H1 (cell line): Measurements from ENCODE around the gene SLX4IP. TPM values are rescaled to one million over a fixed set of nuclear protein-coding genes. Genes with fewer than 3 reads are reported as not detected.

Experiments used
- CTCF ChIA-PET: fragments of 300-600 bp; sonication (Branson Sonifier 250); formaldehyde crosslinking; loops from one replicate; lab custom pipeline; 2021; ENCODE audit not compliant: partially characterized antibody; lab: Charles Lee
- POLR2A ChIA-PET: fragments of 300-600 bp; sonication (Branson Sonifier 250); formaldehyde crosslinking; loops from one replicate; lab custom pipeline; 2021; ENCODE audit warnings: inconsistent platforms; ENCODE audit not compliant: partially characterized antibody; lab: Charles Lee
- DNase-seq, 2 experiments: peaks; one replicate each; pipeline versions ENCODE4 v3.0.0 to v3.0.0-alpha.2; 2010 to 2022; ENCODE audit warnings: low spot score in 2 of 2, low read depth in 1 of 2, mixed read lengths in 1 of 2
- FAIRE-seq: peaks from 2 replicates; lab custom pipeline; 2011; peaks lifted over from hg19 to GRCh38; lab: Jason Lieb, UNC
- H2AFZ ChIP-seq: 2 replicates; pipeline ENCODE4 v1.8.1; 2012; ENCODE audit warnings: low read length, inconsistent platforms
- H2AK5ac ChIP-seq: 2 replicates; pipeline ENCODE4 v1.6.1; 2013; ENCODE audit warnings: low read depth, low read length
- H2BK120ac ChIP-seq: replicated peaks from 2 replicates; pipeline ENCODE3; 2013; ENCODE audit warnings: low read depth, low read length, inconsistent platforms
- H2BK12ac ChIP-seq: 2 replicates; pipeline ENCODE4 v1.6.1; 2013; ENCODE audit warnings: low read depth, low read length
- H2BK15ac ChIP-seq: 2 replicates; pipeline ENCODE4 v1.6.1; 2013; ENCODE audit warnings: low read length
- H2BK20ac ChIP-seq: 2 replicates; pipeline ENCODE4 v1.6.1; 2013; ENCODE audit warnings: low read length
- H2BK5ac ChIP-seq: 2 replicates; pipeline ENCODE4 v1.6.1; 2013; ENCODE audit warnings: low read depth, low read length
- H3K14ac ChIP-seq: 2 replicates; pipeline ENCODE4 v1.6.1; 2013; ENCODE audit warnings: inconsistent platforms; ENCODE audit not compliant: insufficient read length
- H3K18ac ChIP-seq: 2 replicates; pipeline ENCODE4 v1.6.1; 2013; ENCODE audit warnings: low read length; ENCODE audit errors: extremely low read depth
- H3K23ac ChIP-seq: 2 replicates; pipeline ENCODE4 v1.6.1; 2013; ENCODE audit warnings: inconsistent platforms; ENCODE audit not compliant: insufficient read length
- H3K23me2 ChIP-seq: 2 replicates; pipeline ENCODE4 v1.6.1; 2013; ENCODE audit warnings: low read depth, low read length
- H3K27ac ChIP-seq: 2 replicates; pipeline ENCODE4 v1.6.1; 2011; ENCODE audit warnings: low read depth, low read length, inconsistent platforms
- H3K27me3 ChIP-seq, 4 experiments: replicated peaks in 1 of 4; 1 replicate in 1 of 4; 2 replicates in 3 of 4; pipeline versions ENCODE4 v1.6.1 to v1.8.1; 2011 to 2013; ENCODE audit warnings: low read length in 3 of 4, mild to moderate bottlenecking in 3 of 4, inconsistent platforms in 2 of 4, mixed read lengths in 2 of 4, moderate library complexity in 1 of 4; ENCODE audit not compliant: control insufficient read depth in 3 of 4, insufficient read depth in 3 of 4; ENCODE audit errors: extremely low read depth in 1 of 4
- H3K36me3 ChIP-seq, 4 experiments: 2 replicates each; pipeline versions ENCODE4 v1.6.1 to v1.8.1; 2011 to 2013; ENCODE audit warnings: mild to moderate bottlenecking in 4 of 4, low read length in 3 of 4, moderate library complexity in 2 of 4, control low read depth in 1 of 4, inconsistent platforms in 1 of 4; ENCODE audit not compliant: insufficient read depth in 4 of 4, control insufficient read depth in 2 of 4
- H3K4ac ChIP-seq: replicated peaks from 2 replicates; pipeline ENCODE3; 2013; ENCODE audit warnings: low read length, low read depth, mixed read lengths, inconsistent platforms; ENCODE audit not compliant: insufficient read length
- H3K4me1 ChIP-seq, 4 experiments: replicated peaks in 1 of 4; 1 replicate in 1 of 4; 2 replicates in 3 of 4; pipeline versions ENCODE4 v1.6.1 to v1.8.1; 2011 to 2013; ENCODE audit warnings: low read length in 3 of 4, inconsistent platforms in 2 of 4, mixed read lengths in 1 of 4; ENCODE audit not compliant: insufficient read depth in 4 of 4, control insufficient read depth in 3 of 4
- H3K4me2 ChIP-seq, 2 experiments: 2 replicates each; pipeline versions ENCODE4 v1.6.1 to v1.8.1; 2011 to 2013; ENCODE audit warnings: low read depth in 2 of 2, low read length in 2 of 2, control low read depth in 1 of 2, inconsistent platforms in 1 of 2, mild to moderate bottlenecking in 1 of 2; ENCODE audit not compliant: insufficient read depth in 1 of 2
- H3K4me3 ChIP-seq, 4 experiments: fragments of 200-600, 300-600 bp in 1 of 4; sonication (generic), shearing (Covaris generic), sonication (Bioruptor Twin) in 1 of 4; 2 replicates each; pipeline versions ENCODE4 v1.5.1 to v1.8.1; 2011 to 2016; ENCODE audit warnings: low read length in 4 of 4, low read depth in 3 of 4, control low read depth in 2 of 4, inconsistent platforms in 2 of 4, mild to moderate bottlenecking in 2 of 4, mixed read lengths in 1 of 4, moderate library complexity in 1 of 4; ENCODE audit not compliant: insufficient read depth in 2 of 4; ENCODE audit errors: extremely low read depth in 1 of 4
- H3K56ac ChIP-seq: replicated peaks from 2 replicates; pipeline ENCODE3; 2013; ENCODE audit warnings: low read depth, mild to moderate bottlenecking, mixed read lengths, low read length, inconsistent platforms; ENCODE audit not compliant: insufficient read length
- H3K79me1 ChIP-seq: 2 replicates; pipeline ENCODE4 v1.6.1; 2013; ENCODE audit warnings: low read depth, low read length, control low read depth
- H3K79me2 ChIP-seq, 2 experiments: 2 replicates each; pipeline versions ENCODE4 v1.6.1 to v1.8.1; 2012 to 2013; ENCODE audit warnings: low read length in 2 of 2, mild to moderate bottlenecking in 2 of 2, inconsistent platforms in 1 of 2; ENCODE audit not compliant: insufficient read depth in 2 of 2, control insufficient read depth in 1 of 2
- H3K9ac ChIP-seq, 4 experiments: replicated peaks in 1 of 4; 1 replicate in 1 of 4; 2 replicates in 3 of 4; pipeline versions ENCODE4 v1.6.1 to v1.8.1; 2011 to 2013; ENCODE audit warnings: low read depth in 3 of 4, low read length in 3 of 4, control low read depth in 2 of 4, mild to moderate bottlenecking in 2 of 4, moderate library complexity in 2 of 4, inconsistent platforms in 1 of 4; ENCODE audit errors: extremely low read depth in 1 of 4
- H3K9me3 ChIP-seq, 2 experiments: 2 replicates each; pipeline versions ENCODE4 v1.6.1 to v1.8.1; 2012 to 2013; ENCODE audit warnings: mild to moderate bottlenecking in 2 of 2, moderate library complexity in 2 of 2, control low read depth in 1 of 2, inconsistent platforms in 1 of 2, low read depth in 1 of 2, low read length in 1 of 2, mixed read lengths in 1 of 2; ENCODE audit not compliant: insufficient read depth in 2 of 2
- H4K20me1 ChIP-seq, 2 experiments: replicated peaks in 1 of 2; 2 replicates each; pipeline versions ENCODE3 to v1.8.1; 2011 to 2013; ENCODE audit warnings: inconsistent platforms in 2 of 2, low read length in 2 of 2, mild to moderate bottlenecking in 1 of 2; ENCODE audit not compliant: insufficient read depth in 2 of 2, control insufficient read depth in 1 of 2
- H4K5ac ChIP-seq: 2 replicates; pipeline ENCODE4 v1.6.1; 2013; ENCODE audit warnings: low read length, low read depth, mixed read lengths, inconsistent platforms; ENCODE audit not compliant: insufficient read length
- H4K8ac ChIP-seq: 2 replicates; pipeline ENCODE4 v1.8.0; 2013; ENCODE audit warnings: mild to moderate bottlenecking, moderate library complexity, low read length, inconsistent platforms; ENCODE audit not compliant: insufficient read depth; ENCODE audit errors: extremely low read depth
- H4K91ac ChIP-seq: replicated peaks from 2 replicates; pipeline ENCODE3; 2013; ENCODE audit warnings: low read length, mixed read lengths, inconsistent platforms; ENCODE audit not compliant: insufficient read length
- CBX5 ChIP-seq: fragments of 300-800, 300-1000 bp; sonication (generic); IDR thresholded peaks from 2 replicates; pipeline ENCODE4 v1.7.1; 2016; ENCODE audit warnings: antibody characterized with exemption, low read length, low read depth
- CTBP2 ChIP-seq: IDR thresholded peaks from 2 replicates; pipeline ENCODE4 v1.7.0; 2011; ENCODE audit warnings: borderline replicate concordance, mild to moderate bottlenecking, moderate library complexity, mixed read lengths, low read length; ENCODE audit not compliant: insufficient read depth, insufficient read length
- HDAC2 ChIP-seq, 2 experiments: fragments of 300-600 bp in 1 of 2; sonication (generic) in 1 of 2; IDR thresholded peaks; 2 replicates each; pipeline ENCODE4 v1.6.1; 2011 to 2012; ENCODE audit warnings: low read depth in 2 of 2, low read length in 2 of 2, mild to moderate bottlenecking in 2 of 2, moderate library complexity in 2 of 2, borderline replicate concordance in 1 of 2, inconsistent platforms in 1 of 2
- POLR2AphosphoS5 ChIP-seq: IDR thresholded peaks from 2 replicates; pipeline ENCODE4 v1.6.1; 2011; ENCODE audit warnings: low read depth, low read length
- SAP30 ChIP-seq: fragments of 300-600 bp; sonication (generic); IDR thresholded peaks from 2 replicates; pipeline ENCODE4 v1.7.1; 2012; ENCODE audit warnings: low read length, moderate library complexity, mild to moderate bottlenecking, inconsistent platforms; ENCODE audit not compliant: insufficient read depth, insufficient replicate concordance
- TBP ChIP-seq: IDR thresholded peaks from 2 replicates; pipeline ENCODE4 v1.6.1; 2011; ENCODE audit warnings: low read depth, low read length, improper control_type of control experiment
- YY1 ChIP-seq: IDR thresholded peaks from 2 replicates; pipeline ENCODE4 v1.6.1; 2011; ENCODE audit warnings: low read depth, mild to moderate bottlenecking, low read length
- WGBS, 2 experiments: shearing (Covaris generic) in 1 of 2; methylation state at CpG; one replicate each; pipeline versions ENCODE4 v1.1.6 to v1.1.7; 2013 to 2015; ENCODE audit warnings: low lambda C conversion rate in 2 of 2, mixed read lengths in 2 of 2, inconsistent platforms in 1 of 2, low coverage in 1 of 2, missing lambda C conversion rate in 1 of 2; ENCODE audit not compliant: insufficient replicate concordance in 2 of 2, insufficient coverage in 1 of 2, insufficient read length in 1 of 2; ENCODE audit errors: extremely low coverage in 1 of 2, missing lambda C conversion rate in 1 of 2; 5-methylcytosine and 5-hydroxymethylcytosine counted together
- polyA plus RNA-seq, 7 experiments: library from polyadenylated mRNA; depleted of rRNA in 3 of 7; stranded (reverse) in 5 of 7; unstranded in 2 of 7; fragments of >200 nt in 5 of 7; fragments of 200-250 nt in 2 of 7; gene quantifications; 1 replicate in 5 of 7; 2 replicates in 1 of 7; 4 replicates in 1 of 7; pipeline versions ENCODE4 v1.2.1 to v1.2.3, GENCODE V29; 2011 to 2013; ENCODE audit warnings: missing spikeins in 2 of 7, mixed read lengths in 2 of 7
- total RNA-seq: library from RNA; stranded (reverse); fragmentation: NEBNext Ultra II Directional; extraction: Animal tissue kit (Norgen Biotek cat#: 25700); gene quantifications from 2 replicates; pipeline ENCODE4 v1.2.1, GENCODE V29; 2021

SLX4IP gene
- total and polyA plus RNA-seq, 2 of the 8 experiments (the other 6 are each of a cell fraction or from before 2014, with no cell fraction given), result 2.4 to 8.7 TPM

- Histone ChIP-seq H3K36me3 (no peaks in the 10 kb centered on the region), H3K23ac (no peak overlapping the region), H3K27me3 (no peaks in the 10 kb centered on the region), H4K5ac (no peak overlapping the region), H2BK5ac (no peak overlapping the region), H4K91ac (no peak overlapping the region), H3K27ac (no peak overlapping the region), H2BK20ac (no peak overlapping the region), H2AK5ac (no peak overlapping the region), H3K14ac (no peak overlapping the region), H3K4me1 (peaks cover 0 to 11% (median 5%) of the 10 kb centered on the region in 4 experiments; a peak in 4 of 7 replicates), H3K79me1 (no peaks in the 10 kb centered on the region), H3K4ac (no peak overlapping the region), H2BK12ac (no peak overlapping the region)
- DNase-seq, result no peak
- POLR2A ChIA-PET, result no interaction called here
- 86% methylated on average over 4 of the region's 4 CpGs; no CpG with 5 or more reads in 1 of the 2 experiments for WGBS, 2 experiments
- TF ChIP-seq YY1 (no peak), CBX5 (no peak), CTBP2 (no peak), POLR2AphosphoS5 (no peak), HDAC2 (IDR thresholded peaks at IDR 0.05; ENCODE audit: borderline replicate concordance in 1 of 2, low read depth in 2 of 2, low read length in 2 of 2) (no peak), SAP30 (no peak), TBP (no peak)
- TF ChIP-seq, all 59 proteins: peak for 0
- H4K8ac ChIP-seq, result no peak overlapping the region
- H3K56ac ChIP-seq, result no peak overlapping the region
- no peak overlapping the region for H3K9ac ChIP-seq
- peaks cover 0 to 5% of the 10 kb centered on the region in 2 experiments; a peak in 1 of 4 replicates for H3K79me2 ChIP-seq
- no peak overlapping the region for H2AFZ ChIP-seq
- no peak for FAIRE-seq
- CTCF ChIA-PET, result interaction anchor here (0.8 to 4.5 kb wide), 8 partner anchors 10 to 87 kb away, joined by 3 to 19 read pairs (median 5); no protein-coding TSS in a partner anchor
- no peaks in the 10 kb centered on the region for H3K23me2 ChIP-seq
- H4K20me1 ChIP-seq, result no peaks in the 10 kb centered on the region
- no peak overlapping the region for H2BK15ac ChIP-seq
- H2BK120ac ChIP-seq, result no peak overlapping the region
- no peak overlapping the region for H3K18ac ChIP-seq
- no peak overlapping the region for H3K4me2 ChIP-seq
- no peaks in the 10 kb centered on the region for H3K9me3 ChIP-seq
- H3K4me3 ChIP-seq, result no peak overlapping the region
These were observed 78.9 kb downstream of the SLX4IP start for GRCh38 chr20:10513931-10514575.
